Stimulated activated CD4-positive, alpha-beta T cell treated with anti-CD3 and anti-CD28 coated beads, Interleukin-15, amount 100 ng/mL, for 1 hour (primary cell): ENCODE measurements around the gene ACOX3.
"Not testable (repeated sequence)": the region's sequence is repeated elsewhere in the genome, so short reads cannot be mapped to it uniquely, and the experiment has no call there.

Experiments used
- DNase-seq, 2 donors: peaks; one replicate each; pipeline ENCODE4 v3.0.0-alpha.2; 2020; ENCODE audit warnings: low read depth in 1 of 2, low spot score in 1 of 2

Gene ACOX3

GRCh38 chr4:8390577-8390976 lies 49.9 kb downstream of the ACOX3 start:
- no peak for DNase-seq

- no peak for DNase-seq
Measured at GRCh38 chr4:8388528-8388870, 52.0 kb downstream of the ACOX3 start.

- no peak for DNase-seq
Measured at GRCh38 chr4:8387615-8388527, 52.7 kb downstream of the ACOX3 start.

GRCh38 chr4:8387194-8387593 lies 53.3 kb downstream of the ACOX3 start:
- no peak for DNase-seq

GRCh38 chr4:8386731-8387130 lies 53.8 kb downstream of the ACOX3 start:
- no peak for DNase-seq

GRCh38 chr4:8386131-8386530 lies 54.4 kb downstream of the ACOX3 start:
- DNase-seq: not testable (repeated sequence)

- no peak for DNase-seq
Measured at GRCh38 chr4:8385611-8386010, 54.9 kb downstream of the ACOX3 start.

GRCh38 chr4:8385106-8385505 lies 55.4 kb downstream of the ACOX3 start:
- DNase-seq: no peak

GRCh38 chr4:8384397-8385060 lies 56.0 kb downstream of the ACOX3 start:
- DNase-seq: no peak

GRCh38 chr4:8383451-8384160 lies 56.9 kb downstream of the ACOX3 start:
- DNase-seq: no peak

- no peak for DNase-seq
Measured at GRCh38 chr4:8383016-8383415, 57.5 kb downstream of the ACOX3 start.

GRCh38 chr4:8381814-8382581 lies 58.5 kb downstream of the ACOX3 start:
- DNase-seq: no peak

GRCh38 chr4:8380511-8381415 lies 59.8 kb downstream of the ACOX3 start:
- no peak for DNase-seq

GRCh38 chr4:8379771-8380170 lies 60.8 kb downstream of the ACOX3 start:
- DNase-seq: no peak

GRCh38 chr4:8379281-8379680 lies 61.2 kb downstream of the ACOX3 start:
- DNase-seq: no peak

GRCh38 chr4:8378776-8379175 lies 61.7 kb downstream of the ACOX3 start:
- DNase-seq: no peak

- no peak for DNase-seq
Measured at GRCh38 chr4:8378101-8378724, 62.3 kb downstream of the ACOX3 start.

GRCh38 chr4:8377103-8378075 lies 63.1 kb downstream of the ACOX3 start:
- DNase-seq: no peak
